ENCODE measurements around the gene AKAP8L. TPM values are rescaled to one million over a fixed set of nuclear protein-coding genes. Genes with fewer than 3 reads are reported as not detected.

AKAP8L gene
- total and polyA plus RNA-seq, 2 of the 8 experiments (the other 6 are each of a cell fraction or from before 2014, with no cell fraction given), result 75.1 to 138 TPM

DNA sequence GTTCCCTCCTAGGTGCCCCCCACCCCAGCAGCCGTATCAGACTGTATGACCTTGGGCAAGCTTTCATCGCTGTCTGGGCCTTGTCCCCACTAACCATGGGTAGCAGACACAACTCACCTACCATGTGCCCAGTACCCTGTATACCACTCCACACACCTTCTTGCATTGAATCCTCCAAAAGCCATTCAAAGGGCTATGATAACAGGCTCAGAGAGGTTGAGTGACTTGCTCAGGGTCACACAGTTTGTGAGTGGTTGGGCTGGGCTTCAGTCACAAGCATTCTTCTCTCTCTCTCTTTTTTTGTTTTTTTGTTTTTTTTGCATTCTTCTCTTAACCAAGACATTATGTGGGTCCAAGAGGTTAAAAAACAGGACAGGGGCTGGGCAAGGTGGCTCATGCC, 42.9 kb upstream of the AKAP8L start (continued):
- TF ChIP-seq, protein P1, sequence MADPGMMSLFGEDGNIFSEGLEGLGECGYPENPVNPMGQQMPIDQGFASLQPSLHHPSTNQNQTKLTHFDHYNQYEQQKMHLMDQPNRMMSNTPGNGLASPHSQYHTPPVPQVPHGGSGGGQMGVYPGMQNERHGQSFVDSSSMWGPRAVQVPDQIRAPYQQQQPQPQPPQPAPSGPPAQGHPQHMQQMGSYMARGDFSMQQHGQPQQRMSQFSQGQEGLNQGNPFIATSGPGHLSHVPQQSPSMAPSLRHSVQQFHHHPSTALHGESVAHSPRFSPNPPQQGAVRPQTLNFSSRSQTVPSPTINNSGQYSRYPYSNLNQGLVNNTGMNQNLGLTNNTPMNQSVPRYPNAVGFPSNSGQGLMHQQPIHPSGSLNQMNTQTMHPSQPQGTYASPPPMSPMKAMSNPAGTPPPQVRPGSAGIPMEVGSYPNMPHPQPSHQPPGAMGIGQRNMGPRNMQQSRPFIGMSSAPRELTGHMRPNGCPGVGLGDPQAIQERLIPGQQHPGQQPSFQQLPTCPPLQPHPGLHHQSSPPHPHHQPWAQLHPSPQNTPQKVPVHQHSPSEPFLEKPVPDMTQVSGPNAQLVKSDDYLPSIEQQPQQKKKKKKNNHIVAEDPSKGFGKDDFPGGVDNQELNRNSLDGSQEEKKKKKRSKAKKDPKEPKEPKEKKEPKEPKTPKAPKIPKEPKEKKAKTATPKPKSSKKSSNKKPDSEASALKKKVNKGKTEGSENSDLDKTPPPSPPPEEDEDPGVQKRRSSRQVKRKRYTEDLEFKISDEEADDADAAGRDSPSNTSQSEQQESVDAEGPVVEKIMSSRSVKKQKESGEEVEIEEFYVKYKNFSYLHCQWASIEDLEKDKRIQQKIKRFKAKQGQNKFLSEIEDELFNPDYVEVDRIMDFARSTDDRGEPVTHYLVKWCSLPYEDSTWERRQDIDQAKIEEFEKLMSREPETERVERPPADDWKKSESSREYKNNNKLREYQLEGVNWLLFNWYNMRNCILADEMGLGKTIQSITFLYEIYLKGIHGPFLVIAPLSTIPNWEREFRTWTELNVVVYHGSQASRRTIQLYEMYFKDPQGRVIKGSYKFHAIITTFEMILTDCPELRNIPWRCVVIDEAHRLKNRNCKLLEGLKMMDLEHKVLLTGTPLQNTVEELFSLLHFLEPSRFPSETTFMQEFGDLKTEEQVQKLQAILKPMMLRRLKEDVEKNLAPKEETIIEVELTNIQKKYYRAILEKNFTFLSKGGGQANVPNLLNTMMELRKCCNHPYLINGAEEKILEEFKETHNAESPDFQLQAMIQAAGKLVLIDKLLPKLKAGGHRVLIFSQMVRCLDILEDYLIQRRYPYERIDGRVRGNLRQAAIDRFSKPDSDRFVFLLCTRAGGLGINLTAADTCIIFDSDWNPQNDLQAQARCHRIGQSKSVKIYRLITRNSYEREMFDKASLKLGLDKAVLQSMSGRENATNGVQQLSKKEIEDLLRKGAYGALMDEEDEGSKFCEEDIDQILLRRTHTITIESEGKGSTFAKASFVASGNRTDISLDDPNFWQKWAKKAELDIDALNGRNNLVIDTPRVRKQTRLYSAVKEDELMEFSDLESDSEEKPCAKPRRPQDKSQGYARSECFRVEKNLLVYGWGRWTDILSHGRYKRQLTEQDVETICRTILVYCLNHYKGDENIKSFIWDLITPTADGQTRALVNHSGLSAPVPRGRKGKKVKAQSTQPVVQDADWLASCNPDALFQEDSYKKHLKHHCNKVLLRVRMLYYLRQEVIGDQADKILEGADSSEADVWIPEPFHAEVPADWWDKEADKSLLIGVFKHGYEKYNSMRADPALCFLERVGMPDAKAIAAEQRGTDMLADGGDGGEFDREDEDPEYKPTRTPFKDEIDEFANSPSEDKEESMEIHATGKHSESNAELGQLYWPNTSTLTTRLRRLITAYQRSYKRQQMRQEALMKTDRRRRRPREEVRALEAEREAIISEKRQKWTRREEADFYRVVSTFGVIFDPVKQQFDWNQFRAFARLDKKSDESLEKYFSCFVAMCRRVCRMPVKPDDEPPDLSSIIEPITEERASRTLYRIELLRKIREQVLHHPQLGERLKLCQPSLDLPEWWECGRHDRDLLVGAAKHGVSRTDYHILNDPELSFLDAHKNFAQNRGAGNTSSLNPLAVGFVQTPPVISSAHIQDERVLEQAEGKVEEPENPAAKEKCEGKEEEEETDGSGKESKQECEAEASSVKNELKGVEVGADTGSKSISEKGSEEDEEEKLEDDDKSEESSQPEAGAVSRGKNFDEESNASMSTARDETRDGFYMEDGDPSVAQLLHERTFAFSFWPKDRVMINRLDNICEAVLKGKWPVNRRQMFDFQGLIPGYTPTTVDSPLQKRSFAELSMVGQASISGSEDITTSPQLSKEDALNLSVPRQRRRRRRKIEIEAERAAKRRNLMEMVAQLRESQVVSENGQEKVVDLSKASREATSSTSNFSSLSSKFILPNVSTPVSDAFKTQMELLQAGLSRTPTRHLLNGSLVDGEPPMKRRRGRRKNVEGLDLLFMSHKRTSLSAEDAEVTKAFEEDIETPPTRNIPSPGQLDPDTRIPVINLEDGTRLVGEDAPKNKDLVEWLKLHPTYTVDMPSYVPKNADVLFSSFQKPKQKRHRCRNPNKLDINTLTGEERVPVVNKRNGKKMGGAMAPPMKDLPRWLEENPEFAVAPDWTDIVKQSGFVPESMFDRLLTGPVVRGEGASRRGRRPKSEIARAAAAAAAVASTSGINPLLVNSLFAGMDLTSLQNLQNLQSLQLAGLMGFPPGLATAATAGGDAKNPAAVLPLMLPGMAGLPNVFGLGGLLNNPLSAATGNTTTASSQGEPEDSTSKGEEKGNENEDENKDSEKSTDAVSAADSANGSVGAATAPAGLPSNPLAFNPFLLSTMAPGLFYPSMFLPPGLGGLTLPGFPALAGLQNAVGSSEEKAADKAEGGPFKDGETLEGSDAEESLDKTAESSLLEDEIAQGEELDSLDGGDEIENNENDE (IDR thresholded peaks at IDR 0.05; ENCODE audit: insufficient replicate concordance, low read length), result no peak
- TF ChIP-seq SAP30 (IDR thresholded peaks at IDR 0.05; ENCODE audit: insufficient read depth, insufficient replicate concordance, low read length), result no peak
- TF ChIP-seq POLR2A (IDR thresholded peaks at IDR 0.05; ENCODE audit: control extremely low read depth in 1 of 2, low read depth in 2 of 2, low read length in 2 of 2), result no peak
- no peak for TF ChIP-seq TAF1 (IDR thresholded peaks at IDR 0.05; ENCODE audit: low read depth, low read length)
- no peak for TF ChIP-seq CBX8 (IDR thresholded peaks at IDR 0.05; ENCODE audit: borderline replicate concordance, low read depth, low read length)
- TF ChIP-seq TEAD4 (IDR thresholded peaks at IDR 0.05; ENCODE audit: low read depth, low read length), result no peak
- TF ChIP-seq TBP (IDR thresholded peaks at IDR 0.05; ENCODE audit: low read depth, low read length), result no peak
- no peak for TF ChIP-seq FOSL1 (IDR thresholded peaks at IDR 0.05; ENCODE audit: insufficient read depth, low read depth, low read length)
- TF ChIP-seq JUN (IDR thresholded peaks at IDR 0.05; ENCODE audit: low read depth, low read length), result no peak
- no peak for TF ChIP-seq YY1 (IDR thresholded peaks at IDR 0.05; ENCODE audit: low read depth, low read length)
- TF ChIP-seq, protein P2, sequence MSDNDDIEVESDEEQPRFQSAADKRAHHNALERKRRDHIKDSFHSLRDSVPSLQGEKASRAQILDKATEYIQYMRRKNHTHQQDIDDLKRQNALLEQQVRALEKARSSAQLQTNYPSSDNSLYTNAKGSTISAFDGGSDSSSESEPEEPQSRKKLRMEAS (IDR thresholded peaks at IDR 0.05), result no peak
- no peak for TF ChIP-seq BCL11A (IDR thresholded peaks at IDR 0.05; ENCODE audit: low read depth in 2 of 2, low read length in 2 of 2)
- no peak for TF ChIP-seq NANOG (IDR thresholded peaks at IDR 0.05; ENCODE audit: insufficient read depth, low read depth, low read length, poor library complexity, severe bottlenecking)

Measured in H1 (cell line).